ENCODE measurements around the gene TTLL12.

The TTLL12 gene
- total RNA-seq, result 15.5 to 112 (median 36.9) reads per million in 9 experiments

DNA sequence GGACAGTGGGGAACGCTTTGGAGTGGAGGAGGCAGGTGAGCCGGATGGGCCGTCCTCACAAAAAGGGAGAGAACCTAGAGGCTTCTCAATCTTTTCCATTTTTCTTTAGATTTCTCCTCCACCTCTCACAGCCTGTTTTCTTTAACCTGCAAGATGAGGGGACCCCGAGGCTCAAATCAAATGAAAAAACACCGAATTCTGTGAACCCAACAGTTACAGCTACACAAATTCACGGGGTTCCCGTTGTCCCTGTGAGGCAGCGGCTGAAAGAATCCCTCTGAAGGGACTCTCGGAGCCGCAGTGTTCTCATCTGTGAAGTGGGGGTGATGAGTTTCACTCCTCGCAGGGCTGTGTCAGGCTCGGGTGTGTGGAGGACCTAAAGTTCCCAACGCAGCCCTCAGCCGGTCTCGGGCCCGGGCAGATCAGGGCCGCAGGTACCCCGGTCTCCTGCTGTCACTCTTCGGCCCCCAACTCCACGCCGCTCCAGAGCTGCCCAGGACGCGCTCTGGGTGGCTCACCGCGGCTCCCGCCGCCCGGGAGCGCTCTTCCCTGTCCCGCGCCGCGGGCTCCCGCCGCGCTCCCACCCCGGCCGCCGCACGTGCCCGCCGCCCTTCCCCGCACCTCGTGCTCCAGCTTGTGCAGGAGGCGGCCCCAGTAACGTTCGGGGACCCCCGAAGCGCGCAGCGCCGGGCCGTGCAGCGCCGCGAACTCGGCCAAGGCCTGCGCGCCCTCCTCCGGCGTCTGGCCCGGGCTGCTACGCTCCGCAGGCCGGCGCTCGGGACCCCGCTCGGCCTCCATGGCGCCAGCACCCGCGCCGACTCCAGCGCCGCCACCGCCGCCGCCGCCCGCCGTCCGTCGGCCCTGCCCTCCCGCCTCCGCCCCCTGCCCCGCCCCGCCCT is at the start of gene TTLL12:
Gene TTLL12, minus strand, starts transcription at position 863 of the 899 bp plus-strand sequence. Its CDS starts 65 bp downstream, at position 798.
- peak; percentile 43 to 55 (median 48) for DNase-seq
- Mint-ChIP-seq H3K9me3 (no peaks in the 10 kb centered on the region), H3K27me3 (peaks cover 0 to 5% of the 10 kb centered on the region in 2 donors), H3K36me3 (ENCODE audit: insufficient read depth) (peaks cover 18% of the 10 kb centered on the region), H3K4me3 (peak within 1 kb of the TSS; percentile 75 to 77), H3K4me1 (ENCODE audit: low read depth in 2 of 2) (peaks cover 17% of the 10 kb centered on the region in 2 donors), H3K27ac (peak within 1 kb of the TSS; percentile 96)
- ATAC-seq (replicated peaks), result peak; percentile 48

DNA sequence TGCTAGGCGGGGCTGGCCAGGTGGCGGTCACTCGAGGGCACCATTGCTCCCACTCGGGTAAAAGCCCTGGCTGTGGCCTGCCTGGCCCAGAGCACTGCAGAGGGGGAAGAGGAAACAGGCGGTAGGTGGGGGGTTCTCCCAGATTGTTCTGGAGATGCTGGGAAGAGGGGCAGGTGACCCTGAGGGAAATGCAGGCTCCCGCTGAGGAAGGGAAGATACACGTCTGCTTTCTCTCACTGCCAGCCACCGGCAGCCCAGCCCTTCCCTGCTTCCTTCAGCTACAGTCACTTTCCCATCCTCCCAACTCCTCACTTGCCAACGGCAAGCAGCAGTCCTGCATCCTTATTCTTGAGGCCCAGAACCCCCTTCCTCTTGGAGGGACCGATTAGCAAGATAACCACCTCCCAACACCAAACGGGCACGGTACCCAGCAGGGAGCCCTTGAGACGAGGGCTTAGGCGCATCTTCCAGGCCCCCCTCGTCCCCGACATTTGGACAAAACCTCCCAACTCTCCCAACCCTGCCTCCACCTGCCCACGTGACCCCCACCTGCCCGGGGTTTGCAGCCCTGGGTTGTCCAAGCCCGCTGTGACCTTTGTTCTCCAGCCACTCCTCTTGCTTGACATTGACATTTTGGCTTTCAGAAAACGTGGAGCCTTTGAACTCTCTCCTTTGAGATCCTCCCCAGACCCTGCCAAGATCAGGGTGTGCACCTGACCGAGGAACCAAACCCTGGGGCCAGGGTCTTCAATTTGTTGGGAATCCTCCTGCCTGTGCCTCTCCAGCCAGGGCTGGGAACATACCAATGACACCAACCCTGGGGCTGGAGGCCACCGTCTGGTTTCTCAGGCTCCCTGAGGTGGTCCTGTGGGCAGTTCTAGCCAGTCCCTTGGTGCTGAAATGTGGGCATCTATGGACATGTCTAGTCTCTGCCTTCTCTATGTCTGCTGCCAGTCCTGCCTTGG is 48.8 kb upstream of the TTLL12 start:
- DNase-seq (no peak), ATAC-seq (replicated peaks) (no peak)
- Mint-ChIP-seq H3K4me3 (no peak overlapping the region), H3K4me1 (ENCODE audit: low read depth in 2 of 2) (peaks cover 4% of the 10 kb centered on the region in 2 donors), H3K9me3 (no peaks in the 10 kb centered on the region), H3K27ac (peak overlapping the region; percentile 46 to 82), H3K27me3 (peaks cover 6 to 19% of the 10 kb centered on the region in 2 donors), H3K36me3 (ENCODE audit: insufficient read depth) (no peaks in the 10 kb centered on the region)

DNA sequence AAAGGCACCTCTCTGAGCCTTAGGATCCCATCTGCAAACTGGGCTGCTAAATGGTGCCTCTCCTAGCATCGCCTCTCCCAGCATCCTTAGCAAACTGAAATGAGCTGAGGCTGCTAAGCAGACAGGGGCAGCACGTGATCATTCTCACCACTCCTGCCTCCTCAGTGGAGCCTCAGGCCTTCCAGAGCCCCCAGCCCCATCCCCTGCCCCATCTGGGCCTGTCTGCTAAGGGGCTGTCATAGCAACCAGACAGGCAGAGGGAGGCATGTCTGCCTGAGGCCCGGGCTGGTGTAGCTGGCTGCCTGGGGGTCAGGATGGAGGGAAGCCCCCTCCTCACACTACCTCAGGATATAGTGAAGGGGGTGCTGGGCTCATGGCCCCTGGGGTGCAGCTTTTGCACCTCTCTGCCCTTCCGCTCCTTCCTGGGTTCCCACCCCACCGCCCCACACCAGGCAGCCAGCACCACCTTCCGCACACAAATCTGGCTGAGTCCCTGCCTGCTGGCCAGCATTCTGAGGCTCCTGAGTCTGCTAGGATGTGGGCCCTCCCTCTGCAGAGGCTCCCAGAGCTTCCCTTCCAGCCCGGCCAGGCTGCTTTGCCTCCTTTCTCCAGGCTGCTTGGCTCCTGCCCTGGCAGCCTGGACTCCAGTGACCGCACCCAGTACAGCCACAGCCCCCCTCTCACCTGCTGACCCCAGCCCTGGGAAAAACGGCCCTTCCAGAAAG is 47.5 kb upstream of the TTLL12 start:
- ATAC-seq (replicated peaks) (no peak), DNase-seq (no peak)
- H3K4me3 Mint-ChIP-seq, result no peak overlapping the region
- no peak overlapping the region for H3K27ac Mint-ChIP-seq
- H3K27me3 Mint-ChIP-seq, result peaks cover 6 to 29% of the 10 kb centered on the region in 2 donors
- H3K4me1 Mint-ChIP-seq (ENCODE audit: low read depth in 2 of 2), result peaks cover 4% of the 10 kb centered on the region in 2 donors
- no peaks in the 10 kb centered on the region for H3K36me3 Mint-ChIP-seq (ENCODE audit: insufficient read depth)
- no peaks in the 10 kb centered on the region for H3K9me3 Mint-ChIP-seq

DNA sequence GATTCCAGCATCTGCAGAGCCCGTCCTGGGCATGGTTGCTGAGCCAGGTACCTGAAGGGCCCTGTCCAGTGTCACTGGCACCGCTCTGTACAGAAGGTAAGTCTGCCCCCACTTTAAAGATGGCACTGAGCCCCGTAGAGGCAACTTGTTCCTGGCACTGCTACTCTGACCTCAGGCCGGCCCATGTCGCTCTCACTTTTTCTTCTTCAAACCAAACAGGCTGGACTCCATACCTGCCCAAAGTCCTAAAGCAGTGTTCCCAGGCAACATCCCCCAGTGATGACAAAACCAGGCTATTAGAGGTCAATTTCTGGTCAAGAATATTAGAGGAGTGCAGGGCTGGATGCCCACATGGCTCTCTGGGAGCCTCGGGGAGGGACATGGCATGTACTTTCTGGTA is 46.6 kb upstream of the TTLL12 start:
- Mint-ChIP-seq H3K4me1 (ENCODE audit: low read depth in 2 of 2) (peaks cover 4% of the 10 kb centered on the region in 2 donors), H3K4me3 (no peak overlapping the region), H3K27ac (peak overlapping the region in 1 of 2 donors; percentile 61)

DNA sequence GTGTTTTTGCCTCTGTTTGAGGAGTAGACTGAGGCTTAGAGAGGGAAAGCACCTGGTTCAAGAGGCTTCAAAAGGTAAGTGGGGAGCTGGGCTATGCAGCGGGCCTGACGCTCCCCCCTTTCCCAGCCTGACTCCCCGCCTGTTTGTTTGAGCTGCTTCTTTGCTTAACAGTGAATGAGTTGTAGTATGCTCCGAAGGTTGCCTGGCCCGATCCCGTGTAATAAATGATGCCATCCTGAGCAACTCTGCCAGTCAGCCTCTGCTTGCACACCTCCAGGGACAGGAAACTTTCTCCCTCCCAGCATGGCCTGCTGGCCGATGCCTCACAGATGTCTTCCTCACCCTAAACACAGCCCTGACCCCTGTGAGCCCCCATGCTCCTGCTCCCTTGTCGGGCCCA is 45.5 kb upstream of the TTLL12 start:
- Mint-ChIP-seq H3K4me3 (no peak overlapping the region), H3K27me3 (peaks cover 6 to 35% of the 10 kb centered on the region in 2 donors), H3K27ac (peak overlapping the region; percentile 35 to 61), H3K36me3 (ENCODE audit: insufficient read depth) (no peaks in the 10 kb centered on the region), H3K9me3 (no peaks in the 10 kb centered on the region), H3K4me1 (ENCODE audit: low read depth in 2 of 2) (peaks cover 4% of the 10 kb centered on the region in 2 donors)
- DNase-seq (no peak), ATAC-seq (replicated peaks) (no peak)

More for the DNA sequence above, 46.6 kb upstream of the TTLL12 start:
- ATAC-seq (replicated peaks) (no peak), DNase-seq (no peak)
- H3K36me3 Mint-ChIP-seq (ENCODE audit: insufficient read depth), result no peaks in the 10 kb centered on the region
- H3K9me3 Mint-ChIP-seq, result no peaks in the 10 kb centered on the region
- H3K27me3 Mint-ChIP-seq, result peaks cover 6 to 35% of the 10 kb centered on the region in 2 donors

DNA sequence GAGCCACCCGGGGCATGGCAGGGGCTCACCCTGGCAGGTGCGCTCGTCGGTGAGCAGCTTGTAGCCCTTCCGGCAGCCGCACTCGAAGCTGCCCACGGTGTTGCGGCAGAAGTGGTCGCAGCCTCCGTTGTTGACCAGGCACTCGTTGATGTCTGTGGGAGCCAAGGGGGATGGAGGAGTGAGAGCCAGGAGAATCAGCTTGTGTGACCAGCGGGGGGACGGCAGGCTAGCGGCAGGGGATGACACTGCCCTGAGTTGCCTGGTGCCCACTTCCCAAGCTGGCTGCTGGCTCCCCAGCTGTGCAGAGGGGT is 44.7 kb upstream of the TTLL12 start:
- Mint-ChIP-seq H3K4me3 (no peak overlapping the region), H3K9me3 (no peaks in the 10 kb centered on the region), H3K27ac (no peak overlapping the region), H3K27me3 (peaks cover 6 to 41% of the 10 kb centered on the region in 2 donors), H3K4me1 (ENCODE audit: low read depth in 2 of 2) (peaks cover 4% of the 10 kb centered on the region in 2 donors), H3K36me3 (ENCODE audit: insufficient read depth) (no peaks in the 10 kb centered on the region)
- DNase-seq (no peak), ATAC-seq (replicated peaks) (no peak)

DNA sequence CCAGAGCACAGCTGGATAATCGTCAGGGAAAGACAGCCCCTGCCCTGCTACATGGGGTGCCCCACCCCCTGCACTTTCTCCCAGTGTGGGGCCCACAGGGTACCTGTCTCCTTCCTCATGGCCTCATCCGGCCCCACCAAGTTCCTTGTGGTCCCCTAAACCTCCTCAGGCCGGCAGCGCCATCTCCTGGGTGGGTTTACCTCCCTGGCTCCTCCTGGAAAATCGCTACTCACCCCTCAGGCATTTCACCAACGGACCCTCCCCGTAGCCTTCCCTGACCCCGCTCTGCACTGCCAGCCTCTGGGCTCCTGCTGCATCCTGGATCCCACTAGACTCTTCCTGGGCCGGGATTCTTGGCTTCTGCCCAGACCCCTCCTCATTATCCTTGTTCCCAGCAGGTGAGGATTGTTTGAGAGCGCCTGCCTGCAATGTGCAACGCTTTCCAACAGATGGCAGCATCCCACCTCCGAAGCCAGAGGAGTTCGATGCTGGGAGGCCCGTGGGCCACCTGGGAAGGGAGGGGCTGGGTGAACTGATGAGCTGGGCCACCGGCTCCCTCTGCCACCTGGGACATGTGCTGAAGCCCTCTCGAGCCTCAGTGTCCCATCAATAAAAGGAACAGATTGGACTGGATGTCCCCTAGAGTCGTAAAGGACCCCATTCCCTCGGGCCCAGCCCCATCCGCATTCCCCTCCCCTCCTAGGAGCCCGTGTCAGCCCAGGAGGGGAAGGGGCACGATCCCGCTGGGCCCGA is 44.2 kb upstream of the TTLL12 start:
- no peaks in the 10 kb centered on the region for H3K36me3 Mint-ChIP-seq (ENCODE audit: insufficient read depth)
- DNase-seq, result peak; percentile 61 to 67 (median 66)
- no peaks in the 10 kb centered on the region for H3K9me3 Mint-ChIP-seq
- H3K4me3 Mint-ChIP-seq, result no peak overlapping the region
- H3K27me3 Mint-ChIP-seq, result peaks cover 6 to 45% of the 10 kb centered on the region in 2 donors
- H3K4me1 Mint-ChIP-seq (ENCODE audit: low read depth in 2 of 2), result peaks cover 4% of the 10 kb centered on the region in 2 donors
- peak overlapping the region; percentile 47 to 66 for H3K27ac Mint-ChIP-seq
- peak; percentile 78 for ATAC-seq (replicated peaks)

DNA sequence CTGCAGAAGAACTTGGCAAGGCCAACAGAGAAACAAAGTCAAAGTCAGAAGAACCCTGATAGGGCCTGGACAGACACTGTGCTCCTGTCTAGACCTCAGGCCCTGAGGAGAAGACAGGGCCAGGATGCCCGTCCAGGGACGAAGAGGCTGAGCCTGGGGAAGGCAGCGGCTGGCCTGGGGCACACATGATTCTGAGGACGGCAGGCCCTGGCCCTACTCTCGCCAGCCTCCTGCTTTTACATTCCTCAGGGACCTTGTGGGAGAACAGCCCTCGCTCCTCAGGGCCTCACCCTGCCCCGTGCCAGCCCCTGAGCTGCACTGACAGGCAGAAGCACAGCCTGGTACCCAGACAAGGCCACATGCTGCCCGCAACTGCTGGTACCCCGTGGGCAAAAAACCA is 43.6 kb upstream of the TTLL12 start:
- H3K27me3 Mint-ChIP-seq, result peaks cover 6 to 51% of the 10 kb centered on the region in 2 donors
- no peaks in the 10 kb centered on the region for H3K36me3 Mint-ChIP-seq (ENCODE audit: insufficient read depth)
- no peaks in the 10 kb centered on the region for H3K9me3 Mint-ChIP-seq
- no peak for DNase-seq
- ATAC-seq (replicated peaks), result no peak
- no peak overlapping the region for H3K4me3 Mint-ChIP-seq
- H3K27ac Mint-ChIP-seq, result no peak overlapping the region
- H3K4me1 Mint-ChIP-seq (ENCODE audit: low read depth in 2 of 2), result peaks cover 4 to 6% of the 10 kb centered on the region in 2 donors

DNA sequence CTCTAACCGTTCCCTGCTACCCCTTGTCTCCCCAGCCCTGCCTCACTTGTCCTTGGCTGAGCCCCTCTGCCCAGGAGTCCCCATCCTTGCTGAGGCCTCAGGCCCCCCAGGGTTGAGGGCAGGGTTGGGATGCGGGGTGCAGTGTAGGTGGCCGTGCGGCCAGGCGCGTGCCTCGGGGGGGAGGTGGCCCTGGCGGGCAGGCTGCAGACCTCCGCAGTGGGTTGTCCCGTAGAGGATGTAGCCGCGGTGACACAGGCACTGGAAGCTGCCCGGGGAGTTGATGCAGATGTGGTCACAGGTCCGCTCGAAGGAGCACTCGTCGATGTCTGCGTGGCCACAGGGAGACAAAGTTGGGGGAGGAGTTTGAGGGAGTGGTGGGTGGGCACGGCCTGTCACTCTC is 41.9 kb upstream of the TTLL12 start:
- H3K27ac Mint-ChIP-seq, result no peak overlapping the region

DNA sequence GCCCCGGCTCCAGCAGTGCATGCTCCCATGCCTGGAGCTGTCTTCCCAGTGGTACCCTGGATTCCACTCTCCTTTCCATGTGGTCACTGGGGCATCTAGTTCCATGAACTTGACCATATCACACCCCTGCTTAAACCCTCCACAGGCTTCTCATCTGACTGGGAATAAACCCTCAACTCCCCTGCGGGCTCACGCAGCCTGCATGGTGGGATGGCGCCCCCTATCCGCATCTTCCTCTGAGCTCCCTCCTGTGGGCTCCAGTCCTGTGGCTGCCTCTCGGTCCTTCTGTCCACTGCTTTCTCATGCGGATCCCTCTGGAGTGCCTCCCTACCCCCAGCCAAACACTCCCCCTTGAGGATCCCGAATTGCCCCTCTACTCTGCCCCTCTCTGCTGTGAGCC is 41.4 kb upstream of the TTLL12 start:
- Mint-ChIP-seq H3K27ac (no peak overlapping the region), H3K9me3 (no peaks in the 10 kb centered on the region), H3K36me3 (ENCODE audit: insufficient read depth) (no peaks in the 10 kb centered on the region), H3K27me3 (peaks cover 6 to 63% of the 10 kb centered on the region in 2 donors), H3K4me3 (no peak overlapping the region), H3K4me1 (ENCODE audit: low read depth in 2 of 2) (peaks cover 4 to 6% of the 10 kb centered on the region in 2 donors)
- no peak for ATAC-seq (replicated peaks)
- no peak for DNase-seq

More for the DNA sequence above, 41.9 kb upstream of the TTLL12 start:
- Mint-ChIP-seq H3K36me3 (ENCODE audit: insufficient read depth) (no peaks in the 10 kb centered on the region), H3K27me3 (peaks cover 6 to 60% of the 10 kb centered on the region in 2 donors), H3K4me3 (no peak overlapping the region), H3K4me1 (ENCODE audit: low read depth in 2 of 2) (peaks cover 4 to 6% of the 10 kb centered on the region in 2 donors), H3K9me3 (no peaks in the 10 kb centered on the region)
- ATAC-seq (replicated peaks), result no peak
- no peak for DNase-seq

DNA sequence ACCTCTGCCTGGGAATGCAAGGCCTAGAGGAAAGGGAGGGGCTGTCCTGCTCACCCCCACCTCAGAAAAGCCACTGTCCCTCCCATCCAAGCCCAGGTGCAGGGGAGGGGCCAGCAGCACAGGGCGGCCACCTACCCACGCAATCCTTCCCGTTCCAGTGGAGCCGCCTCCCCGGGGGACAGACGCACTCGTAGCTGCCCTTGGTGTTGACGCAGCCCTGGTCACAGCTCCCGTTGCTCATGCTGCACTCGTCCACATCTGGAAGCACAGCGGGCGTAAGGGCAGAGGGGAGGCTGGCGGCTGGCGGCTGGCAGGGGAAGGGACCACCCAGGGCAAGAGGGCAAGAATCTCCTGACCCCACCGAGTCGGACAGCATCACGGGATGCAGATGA is 40.3 kb upstream of the TTLL12 start:
- ATAC-seq (replicated peaks) (no peak), DNase-seq (no peak)
- Mint-ChIP-seq H3K36me3 (ENCODE audit: insufficient read depth) (no peaks in the 10 kb centered on the region), H3K27ac (peak overlapping the region in 1 of 2 donors; percentile 36), H3K4me1 (ENCODE audit: low read depth in 2 of 2) (peaks cover 4 to 6% of the 10 kb centered on the region in 2 donors), H3K9me3 (no peaks in the 10 kb centered on the region), H3K4me3 (no peak overlapping the region), H3K27me3 (peaks cover 6 to 63% of the 10 kb centered on the region in 2 donors)

Data from effector memory CD8-positive, alpha-beta T cell (primary cell).